Upper lobe of right lung (tissue), 1 donor: Measurements from ENCODE around the gene ZC3HAV1L. TPM values are rescaled to one million over a fixed set of nuclear protein-coding genes. Genes with fewer than 3 reads are reported as not detected.
"Not testable (repeated sequence)": the region's sequence is repeated elsewhere in the genome, so short reads cannot be mapped to it uniquely, and the experiment has no call there.

ENCODE experiments used
- ATAC-seq: fragments of 200-7000 bp; cut with Tn5 transposase; one replicate; pipeline ENCODE4 v1.9.1; 2020; ENCODE audit warnings: mild to moderate bottlenecking, moderate library complexity
- DNase-seq: peaks from one replicate; pipeline ENCODE4 v3.0.0-alpha.2; 2020
- H3K27ac ChIP-seq: fragments of 200-600 bp; one replicate; pipeline ENCODE4 v1.8.0; 2022
- H3K27me3 ChIP-seq: fragments of 200-600 bp; one replicate; pipeline ENCODE4 v1.8.0; 2022; ENCODE audit warnings: mild to moderate bottlenecking
- H3K36me3 ChIP-seq: fragments of 200-600 bp; one replicate; pipeline ENCODE4 v1.8.0; 2022
- H3K4me1 ChIP-seq: fragments of 200-600 bp; one replicate; pipeline ENCODE4 v1.8.0; 2022
- H3K4me3 ChIP-seq: fragments of 200-600 bp; one replicate; pipeline ENCODE4 v1.8.0; 2022; ENCODE audit warnings: mild to moderate bottlenecking
- H3K9me3 ChIP-seq: fragments of 200-600 bp; one replicate; pipeline ENCODE4 v1.8.0; 2022
- CTCF ChIP-seq: fragments of 200-600 bp; IDR thresholded peaks from one replicate; pipeline ENCODE4 v1.8.0; 2022; ENCODE audit warnings: antibody characterized with exemption
- intact Hi-C: fragments of 100-400 bp; cut with DNase I; formaldehyde crosslinking; loops from one replicate; pipeline ENCODE4 v1.11.0; 2022
- total RNA-seq: library from RNA; stranded (reverse); fragmentation: NEBNext Ultra II Directional; extraction: Animal tissue kit (Norgen Biotek cat#: 25700); gene quantifications from one replicate; pipeline ENCODE4 v1.2.1, GENCODE V29; 2021
- donor health status: DM: no; HTN: yes; CAD: no; lungs with severe emphysema.

ZC3HAV1L gene
- total RNA-seq, 1 donor from 2014 or later = 6.4 TPM

- Histone ChIP-seq H3K27ac (no peak overlapping the region), H3K4me1 (peaks cover 10% of the 10 kb centered on the region), H3K4me3 (no peak overlapping the region), H3K9me3 (no peaks in the 10 kb centered on the region), H3K36me3 (peaks cover 97% of the 10 kb centered on the region), H3K27me3 (no peaks in the 10 kb centered on the region)
- intact Hi-C loops = loop anchor here (10.0 kb wide), 2 partner anchors 54 to 194 kb away; no protein-coding TSS in a partner anchor
- ATAC-seq (no peak), DNase-seq (no peak)
- no peak for TF ChIP-seq CTCF
Measured at GRCh38 chr7:139078911-139079310, 43.1 kb upstream of the ZC3HAV1L start.

- Histone ChIP-seq H3K4me1 (peaks cover 10% of the 10 kb centered on the region), H3K36me3 (peaks cover 97% of the 10 kb centered on the region), H3K27ac (no peak overlapping the region), H3K9me3 (no peaks in the 10 kb centered on the region), H3K4me3 (no peak overlapping the region), H3K27me3 (no peaks in the 10 kb centered on the region)
- DNase-seq (no peak), ATAC-seq (no peak)
- intact Hi-C loops = loop anchor here (10.0 kb wide), 2 partner anchors 54 to 194 kb away; no protein-coding TSS in a partner anchor
- no peak for TF ChIP-seq CTCF
Measured at GRCh38 chr7:139078399-139078798, 42.6 kb upstream of the ZC3HAV1L start.

- DNase-seq, H3K9me3 ChIP-seq, H3K27ac ChIP-seq, H3K27me3 ChIP-seq, H3K4me3 ChIP-seq: not testable (repeated sequence)
- Histone ChIP-seq H3K4me1 (peaks cover 14% of the 10 kb centered on the region), H3K36me3 (peaks cover 97% of the 10 kb centered on the region)
- intact Hi-C loops = loop anchor here (10.0 kb wide), 2 partner anchors 53 to 193 kb away; no protein-coding TSS in a partner anchor
- ATAC-seq = peak; percentile 73
Measured at GRCh38 chr7:139077706-139078105, 41.9 kb upstream of the ZC3HAV1L start.

- Histone ChIP-seq H3K27me3 (no peaks in the 10 kb centered on the region), H3K36me3 (peaks cover 97% of the 10 kb centered on the region), H3K27ac (peak overlapping the region; percentile 20), H3K4me1 (peaks cover 18% of the 10 kb centered on the region), H3K9me3 (no peaks in the 10 kb centered on the region), H3K4me3 (no peak overlapping the region)
- DNase-seq (no peak), ATAC-seq (no peak)
- intact Hi-C loops = loop anchor here (10.0 kb wide), 2 partner anchors 51 to 191 kb away; no protein-coding TSS in a partner anchor
- TF ChIP-seq CTCF = no peak
Measured at GRCh38 chr7:139075871-139076686, 40.2 kb upstream of the ZC3HAV1L start.

GRCh38 chr7:139075031-139075652 is 39.3 kb upstream of the ZC3HAV1L start:
- Histone ChIP-seq H3K27me3 (no peaks in the 10 kb centered on the region), H3K27ac (peak overlapping the region; percentile 20), H3K9me3 (no peaks in the 10 kb centered on the region), H3K4me1 (peaks cover 11% of the 10 kb centered on the region), H3K36me3 (peaks cover 97% of the 10 kb centered on the region), H3K4me3 (no peak overlapping the region)
- ATAC-seq (peak; percentile 94), DNase-seq (peak; percentile 67)
- TF ChIP-seq CTCF = peak; percentile 87
- intact Hi-C loops = loop anchor here (10.0 kb wide), 2 partner anchors 50 to 190 kb away; no protein-coding TSS in a partner anchor

- H3K4me3 ChIP-seq = no peak overlapping the region
- TF ChIP-seq CTCF = no peak
- DNase-seq = no peak
- H3K27me3 ChIP-seq = no peaks in the 10 kb centered on the region
- peaks cover 11% of the 10 kb centered on the region for H3K4me1 ChIP-seq
- H3K27ac ChIP-seq = no peak overlapping the region
- ATAC-seq = peak; percentile 51
- H3K9me3 ChIP-seq = no peaks in the 10 kb centered on the region
- intact Hi-C loops = loop anchor here (10.0 kb wide), 2 partner anchors 48 to 188 kb away; no protein-coding TSS in a partner anchor
- peaks cover 97% of the 10 kb centered on the region for H3K36me3 ChIP-seq
Measured at GRCh38 chr7:139072796-139073195, 37.0 kb upstream of the ZC3HAV1L start.
